Panc1 (cell line): ENCODE measurements around the gene GRAMD1A. TPM values are rescaled to one million over a fixed set of nuclear protein-coding genes. Genes with fewer than 3 reads are reported as not detected.
A peak's percentile ranks its signal among the peaks of the same experiment; 100 is the strongest.
"Not testable (repeated sequence)": the region's sequence is repeated elsewhere in the genome, so short reads cannot be mapped to it uniquely, and the experiment has no call there.

ENCODE experiments used
- ATAC-seq: fragments of 200-7000 bp; cut with Tn5 transposase; 2 replicates; pipeline ENCODE4 v1.9.1; 2020; ENCODE audit warnings: mild to moderate bottlenecking, moderate library complexity
- BruUV-seq: library from RNA; stranded (reverse); fragments of 400-500 nt; replicated peaks from 2 replicates; lab custom pipeline; 2021; lab: Mats Ljungman, UMichigan
- CTCF ChIA-PET: fragments of 300-600 bp; sonication (Branson Sonifier 250); formaldehyde crosslinking; loops from one replicate; lab custom pipeline; 2022; ENCODE audit warnings: antibody characterized with exemption; lab: Charles Lee
- POLR2A ChIA-PET: fragments of 300-600 bp; sonication (Branson Sonifier 250); formaldehyde crosslinking; loops from one replicate; lab custom pipeline; 2022; ENCODE audit warnings: antibody characterized with exemption; lab: Charles Lee
- DNase-seq: peaks from one replicate; pipeline ENCODE4 v3.0.0-alpha.2; 2010; ENCODE audit warnings: low read depth, low spot score
- H3K27ac ChIP-seq: 2 replicates; pipeline ENCODE4 v1.5.1; 2011; ENCODE audit warnings: mild to moderate bottlenecking, low read length, inconsistent platforms
- H3K27me3 ChIP-seq: fragments of 200-500 bp; sonication (Bioruptor generic); 2 replicates; pipeline ENCODE4 v1.6.0; 2014; ENCODE audit warnings: low read length, inconsistent platforms; ENCODE audit not compliant: control insufficient read depth, insufficient read depth
- H3K36me3 ChIP-seq: fragments of 200-500 bp; sonication (Bioruptor generic); 2 replicates; pipeline ENCODE4 v1.5.1; 2014; ENCODE audit warnings: inconsistent platforms, mild to moderate bottlenecking, low read length, moderate library complexity; ENCODE audit not compliant: control insufficient read depth, insufficient read depth
- H3K4me1 ChIP-seq: 2 replicates; pipeline ENCODE4 v1.5.1; 2011; ENCODE audit warnings: inconsistent platforms, mild to moderate bottlenecking, low read length, moderate library complexity; ENCODE audit not compliant: control insufficient read depth, insufficient read depth
- H3K4me3 ChIP-seq, 2 experiments: 2 replicates each; pipeline ENCODE4 v1.5.1; 2011 to 2012; ENCODE audit warnings: low read depth in 2 of 2, low read length in 2 of 2, mild to moderate bottlenecking in 2 of 2, inconsistent platforms in 1 of 2, moderate library complexity in 1 of 2
- H3K9me3 ChIP-seq: fragments of 200-500 bp; sonication (Bioruptor generic); 2 replicates; pipeline ENCODE4 v1.5.1; 2014; ENCODE audit warnings: low read depth, mild to moderate bottlenecking, inconsistent platforms, low read length, moderate library complexity; ENCODE audit not compliant: control insufficient read depth, insufficient read depth
- POLR2AphosphoS5 ChIP-seq: IDR thresholded peaks from 2 replicates; pipeline ENCODE4 v1.6.1; 2012; ENCODE audit warnings: mild to moderate bottlenecking, low read depth, low read length, moderate library complexity
- SIN3A ChIP-seq: IDR thresholded peaks from 2 replicates; pipeline ENCODE4 v1.6.1; 2012; ENCODE audit warnings: low read depth, mild to moderate bottlenecking, low read length, moderate library complexity, borderline replicate concordance; ENCODE audit not compliant: insufficient read depth
- TCF7L2 ChIP-seq: IDR thresholded peaks from 2 replicates; pipeline ENCODE4 v1.6.1; 2011; ENCODE audit warnings: mild to moderate bottlenecking, low read depth, low read length, inconsistent platforms
- in situ Hi-C: cut with HindIII; loops from 2 replicates; pipeline ENCODE4 v1.10.0; 2016; ENCODE audit warnings: low sequenced_read_pairs, low pct_unique_long_range_greater_than_20kb
- intact Hi-C: fragments of 100-400 bp; cut with micrococcal nuclease; formaldehyde crosslinking; loops from one replicate; pipeline ENCODE4 v1.10.0; 2022; ENCODE audit not compliant: unreplicated experiment
- total RNA-seq: library from RNA; stranded (reverse); gene quantifications from one replicate; pipeline ENCODE4 v1.2.1, GENCODE V29; 2021; ENCODE audit not compliant: unreplicated experiment
- TF ChIP-seq, protein P1 (sequence below): fragments of 450-650 bp; IDR thresholded peaks from 2 replicates; pipeline ENCODE4 v1.5.1; 2017; ENCODE audit warnings: mild to moderate bottlenecking
- TF ChIP-seq, protein P2 (sequence below), 2 experiments: IDR thresholded peaks; 2 replicates each; pipeline ENCODE4 v1.6.1; 2011 to 2012; ENCODE audit warnings: low read depth in 2 of 2, control low read depth in 1 of 2, low read length in 1 of 2, mild to moderate bottlenecking in 1 of 2, moderate library complexity in 1 of 2; ENCODE audit not compliant: insufficient read depth in 1 of 2

The GRAMD1A gene
- total RNA-seq, 1 experiment from 2014 or later: 69.9 TPM

DNA sequence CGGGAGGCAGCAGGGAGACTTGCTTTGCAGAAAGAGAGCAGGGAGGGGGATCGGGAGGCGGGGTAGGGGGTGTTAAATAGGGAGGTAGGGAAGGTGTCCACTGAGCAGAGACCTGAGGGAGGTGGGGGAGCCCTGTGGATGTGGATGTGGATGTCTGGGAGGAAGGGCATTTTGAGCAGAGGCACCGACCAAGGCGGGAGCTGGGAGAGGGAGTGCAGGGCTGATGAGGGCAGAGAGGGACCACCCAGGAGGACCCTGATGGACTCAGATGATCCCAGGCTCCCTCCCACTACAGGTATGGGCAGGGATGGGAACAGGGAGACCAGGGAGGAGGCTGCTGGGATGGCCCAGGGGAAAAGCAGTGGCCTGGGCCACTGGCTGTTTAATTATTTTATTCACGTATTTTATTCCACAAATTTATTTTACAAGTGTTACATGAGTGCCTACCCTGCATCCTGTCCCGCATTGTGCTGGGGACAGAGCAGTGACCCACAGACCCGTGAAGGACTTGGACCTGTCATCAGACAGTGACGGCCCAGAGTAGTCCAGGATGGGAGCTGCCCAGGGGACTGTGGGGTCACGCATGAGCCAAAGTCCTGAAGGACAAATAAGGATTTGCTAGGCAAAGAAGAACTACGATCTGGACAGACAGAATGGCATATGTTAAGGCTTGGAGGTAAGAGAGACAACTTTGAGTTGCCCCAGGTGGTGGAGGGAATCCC is 5.3 kb downstream of the GRAMD1A start:
- no peak for ATAC-seq
- H3K4me1 ChIP-seq: peaks cover 8% of the 10 kb centered on the region
- no peaks in the 10 kb centered on the region for H3K9me3 ChIP-seq
- in situ Hi-C loops: no loop called here
- no peak overlapping the region for H3K27ac ChIP-seq
- TF ChIP-seq TCF7L2 (no peak), POLR2AphosphoS5 (no peak), SIN3A (no peak)
- TF ChIP-seq, protein P1, sequence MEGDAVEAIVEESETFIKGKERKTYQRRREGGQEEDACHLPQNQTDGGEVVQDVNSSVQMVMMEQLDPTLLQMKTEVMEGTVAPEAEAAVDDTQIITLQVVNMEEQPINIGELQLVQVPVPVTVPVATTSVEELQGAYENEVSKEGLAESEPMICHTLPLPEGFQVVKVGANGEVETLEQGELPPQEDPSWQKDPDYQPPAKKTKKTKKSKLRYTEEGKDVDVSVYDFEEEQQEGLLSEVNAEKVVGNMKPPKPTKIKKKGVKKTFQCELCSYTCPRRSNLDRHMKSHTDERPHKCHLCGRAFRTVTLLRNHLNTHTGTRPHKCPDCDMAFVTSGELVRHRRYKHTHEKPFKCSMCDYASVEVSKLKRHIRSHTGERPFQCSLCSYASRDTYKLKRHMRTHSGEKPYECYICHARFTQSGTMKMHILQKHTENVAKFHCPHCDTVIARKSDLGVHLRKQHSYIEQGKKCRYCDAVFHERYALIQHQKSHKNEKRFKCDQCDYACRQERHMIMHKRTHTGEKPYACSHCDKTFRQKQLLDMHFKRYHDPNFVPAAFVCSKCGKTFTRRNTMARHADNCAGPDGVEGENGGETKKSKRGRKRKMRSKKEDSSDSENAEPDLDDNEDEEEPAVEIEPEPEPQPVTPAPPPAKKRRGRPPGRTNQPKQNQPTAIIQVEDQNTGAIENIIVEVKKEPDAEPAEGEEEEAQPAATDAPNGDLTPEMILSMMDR: no peak
- TF ChIP-seq, protein P2, sequence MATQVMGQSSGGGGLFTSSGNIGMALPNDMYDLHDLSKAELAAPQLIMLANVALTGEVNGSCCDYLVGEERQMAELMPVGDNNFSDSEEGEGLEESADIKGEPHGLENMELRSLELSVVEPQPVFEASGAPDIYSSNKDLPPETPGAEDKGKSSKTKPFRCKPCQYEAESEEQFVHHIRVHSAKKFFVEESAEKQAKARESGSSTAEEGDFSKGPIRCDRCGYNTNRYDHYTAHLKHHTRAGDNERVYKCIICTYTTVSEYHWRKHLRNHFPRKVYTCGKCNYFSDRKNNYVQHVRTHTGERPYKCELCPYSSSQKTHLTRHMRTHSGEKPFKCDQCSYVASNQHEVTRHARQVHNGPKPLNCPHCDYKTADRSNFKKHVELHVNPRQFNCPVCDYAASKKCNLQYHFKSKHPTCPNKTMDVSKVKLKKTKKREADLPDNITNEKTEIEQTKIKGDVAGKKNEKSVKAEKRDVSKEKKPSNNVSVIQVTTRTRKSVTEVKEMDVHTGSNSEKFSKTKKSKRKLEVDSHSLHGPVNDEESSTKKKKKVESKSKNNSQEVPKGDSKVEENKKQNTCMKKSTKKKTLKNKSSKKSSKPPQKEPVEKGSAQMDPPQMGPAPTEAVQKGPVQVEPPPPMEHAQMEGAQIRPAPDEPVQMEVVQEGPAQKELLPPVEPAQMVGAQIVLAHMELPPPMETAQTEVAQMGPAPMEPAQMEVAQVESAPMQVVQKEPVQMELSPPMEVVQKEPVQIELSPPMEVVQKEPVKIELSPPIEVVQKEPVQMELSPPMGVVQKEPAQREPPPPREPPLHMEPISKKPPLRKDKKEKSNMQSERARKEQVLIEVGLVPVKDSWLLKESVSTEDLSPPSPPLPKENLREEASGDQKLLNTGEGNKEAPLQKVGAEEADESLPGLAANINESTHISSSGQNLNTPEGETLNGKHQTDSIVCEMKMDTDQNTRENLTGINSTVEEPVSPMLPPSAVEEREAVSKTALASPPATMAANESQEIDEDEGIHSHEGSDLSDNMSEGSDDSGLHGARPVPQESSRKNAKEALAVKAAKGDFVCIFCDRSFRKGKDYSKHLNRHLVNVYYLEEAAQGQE (IDR thresholded peaks at IDR 0.05; ENCODE audit: insufficient read depth in 1 of 2, low read depth in 2 of 2, low read length in 1 of 2): no peak
- H3K36me3 ChIP-seq: no peaks in the 10 kb centered on the region
- ChIA-PET CTCF (no interaction called here), POLR2A (interaction anchor here (0.5 kb wide), 1 partner anchor 239 kb away, joined by 4 read pairs; no protein-coding TSS in a partner anchor)
- H3K27me3 ChIP-seq: no peaks in the 10 kb centered on the region
- DNase-seq: no peak
- no TSS peak for BruUV-seq
- intact Hi-C loops: no loop called here
- no peak overlapping the region for H3K4me3 ChIP-seq

DNA sequence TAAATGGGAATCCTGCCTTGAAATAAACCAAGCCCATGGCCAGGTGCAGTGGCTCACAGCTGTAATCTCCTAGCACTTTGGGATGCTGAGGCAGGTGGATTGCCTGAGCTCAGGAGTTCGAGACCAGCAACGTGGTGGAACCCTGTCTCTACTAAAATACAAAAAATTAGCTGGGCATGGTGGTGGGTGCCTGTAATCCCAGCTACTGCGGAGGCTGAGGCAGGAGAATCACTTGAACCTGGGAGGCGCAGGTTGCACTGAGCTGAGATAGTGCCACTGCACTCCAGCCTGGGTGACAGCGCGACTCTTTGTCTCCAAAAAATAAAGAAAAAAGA is 5.9 kb downstream of the GRAMD1A start:
- intact Hi-C loops, DNase-seq, H3K27ac ChIP-seq, H3K9me3 ChIP-seq, H3K27me3 ChIP-seq, CTCF ChIA-PET, BruUV-seq, H3K4me3 ChIP-seq, H3K4me1 ChIP-seq, H3K36me3 ChIP-seq, ATAC-seq, in situ Hi-C loops: not testable (repeated sequence)
- POLR2A ChIA-PET: interaction anchor here (0.5 kb wide), 1 partner anchor 239 kb away, joined by 4 read pairs; no protein-coding TSS in a partner anchor

DNA sequence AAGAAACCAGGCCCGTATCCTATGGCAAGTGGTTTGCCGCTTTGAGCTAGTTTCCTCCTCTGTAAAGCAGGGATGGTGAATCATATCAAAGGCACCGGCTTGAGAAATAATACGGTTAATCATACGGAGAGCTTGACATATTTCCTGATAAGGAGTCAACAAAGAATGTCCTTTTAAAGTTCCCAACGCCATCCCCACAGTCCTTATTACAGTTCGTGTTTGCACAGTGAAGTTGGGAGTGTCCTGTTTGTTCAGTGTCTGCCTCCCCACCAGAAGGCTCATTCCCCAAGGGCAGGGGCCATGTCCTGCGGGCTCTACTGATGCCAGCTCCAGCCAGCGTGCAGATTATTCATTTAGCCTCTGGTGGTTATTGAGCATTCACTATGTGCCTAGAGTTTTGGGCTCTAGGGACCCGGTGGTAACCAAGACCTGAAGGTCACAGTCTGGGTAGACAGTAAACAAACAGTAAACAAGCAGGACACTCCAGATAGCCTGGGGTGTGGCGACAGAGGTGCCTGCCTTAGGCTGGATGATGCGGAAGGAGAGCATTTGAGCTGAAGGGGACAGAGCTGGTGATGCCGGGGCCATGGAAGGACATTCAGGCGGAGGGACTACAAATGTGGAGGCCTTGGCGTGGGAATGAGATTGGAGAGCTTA is 6.3 kb downstream of the GRAMD1A start:
- Histone ChIP-seq H3K4me1 (peaks cover 8% of the 10 kb centered on the region), H3K36me3 (no peaks in the 10 kb centered on the region), H3K4me3 (no peak overlapping the region), H3K27me3 (no peaks in the 10 kb centered on the region), H3K27ac (no peak overlapping the region), H3K9me3 (no peaks in the 10 kb centered on the region)
- POLR2A ChIA-PET: no interaction called here
- in situ Hi-C loops: no loop called here
- TF ChIP-seq, protein P2 (IDR thresholded peaks at IDR 0.05; ENCODE audit: insufficient read depth in 1 of 2, low read depth in 2 of 2, low read length in 1 of 2): no peak
- TF ChIP-seq SIN3A (no peak), TCF7L2 (peak; percentile 88)
- peak; percentile 66 for ATAC-seq
- CTCF ChIA-PET: no interaction called here
- no TSS peak for BruUV-seq
- intact Hi-C loops: no loop called here
- peak; percentile 39 for DNase-seq
